IPS DF 4.7 (cell line): ENCODE data around the gene RNU1-4.
"Not testable (repeated sequence)": the region's sequence is repeated elsewhere in the genome, so short reads cannot be mapped to it uniquely, and the experiment has no call there.

Experiments
- DNase-seq: peaks from one replicate; pipeline ENCODE4 v3.0.0-alpha.2; 2013; ENCODE audit warnings: low spot score; ENCODE audit errors: extremely low read depth

Gene RNU1-4

DNA sequence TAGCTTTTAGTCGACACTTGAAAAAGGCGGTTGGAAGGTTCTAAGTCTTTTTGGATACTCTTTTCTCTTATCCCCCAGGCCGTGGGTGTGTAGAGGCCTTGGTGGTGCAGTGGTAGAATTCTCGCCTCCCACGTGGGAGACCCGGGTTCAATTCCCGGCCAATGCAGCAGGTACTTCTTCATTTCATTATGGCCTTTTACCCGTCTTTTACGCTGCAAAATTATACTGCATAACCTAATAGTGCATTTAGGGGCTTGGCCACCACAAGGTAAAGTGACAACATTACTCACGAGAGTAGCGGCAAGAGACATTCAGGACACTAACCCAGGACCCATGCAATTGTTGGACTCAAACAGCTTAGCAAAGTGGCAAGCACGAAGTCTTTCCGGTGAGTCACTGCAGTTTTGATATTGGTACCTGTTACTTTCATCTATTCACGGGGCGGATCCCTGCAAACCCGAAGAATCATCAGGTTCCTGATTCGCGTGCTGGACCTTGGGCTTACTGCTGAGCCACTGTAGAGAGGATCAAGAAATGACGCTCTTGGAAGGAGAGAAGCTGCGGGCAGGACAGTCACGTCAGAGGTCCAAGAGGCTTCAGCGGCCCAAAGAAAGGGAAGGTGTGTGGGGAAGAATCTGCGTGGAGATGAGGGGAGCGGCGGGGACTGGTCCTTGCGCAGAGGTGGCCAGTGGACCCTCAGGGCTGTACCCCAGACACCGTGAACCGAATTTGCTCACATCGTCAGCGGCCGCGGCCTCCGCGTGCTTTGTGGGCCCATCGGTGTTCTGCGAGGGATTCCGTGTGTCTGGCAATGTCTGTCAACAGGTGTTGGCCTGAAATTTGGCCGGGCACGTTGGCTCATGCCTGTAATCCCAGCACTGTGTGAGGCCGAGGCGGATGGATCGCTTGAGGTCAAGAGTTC lies 12.9 kb upstream of the RNU1-4 start:
- DNase-seq = no peak

- DNase-seq = not testable (repeated sequence)
Measured at GRCh38 chr1:16728243-16728949, 11.9 kb upstream of the RNU1-4 start.

GRCh38 chr1:16732254-16732896 lies 7.9 kb upstream of the RNU1-4 start:
- DNase-seq = not testable (repeated sequence)

GRCh38 chr1:16741230-16741629 lies 914 bp downstream of the RNU1-4 start:
- not testable (repeated sequence) for DNase-seq

GRCh38 chr1:16747660-16748059 lies 7.3 kb downstream of the RNU1-4 start:
- not testable (repeated sequence) for DNase-seq

GRCh38 chr1:16748710-16749109 lies 8.4 kb downstream of the RNU1-4 start:
- not testable (repeated sequence) for DNase-seq

GRCh38 chr1:16749910-16750888 lies 9.9 kb downstream of the RNU1-4 start:
- DNase-seq = not testable (repeated sequence)

DNA sequence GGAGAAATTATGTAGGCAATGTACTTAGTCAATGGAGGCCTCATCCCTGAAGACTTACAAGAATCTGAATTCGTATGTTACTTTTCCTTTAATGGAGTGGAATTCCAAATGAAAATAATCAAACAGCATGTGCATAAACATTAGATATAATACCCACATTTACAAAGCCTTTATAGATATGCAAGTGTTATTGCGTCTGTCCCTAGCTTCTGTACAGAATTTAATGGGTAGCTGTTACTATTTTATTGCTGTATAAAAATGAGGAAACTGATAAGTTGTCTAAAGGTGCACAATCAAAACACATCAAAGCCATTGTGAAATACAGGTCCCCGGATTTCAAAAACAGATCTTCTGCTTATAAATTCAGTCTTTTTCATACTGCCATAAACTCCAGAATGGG lies 12.5 kb downstream of the RNU1-4 start:
- DNase-seq = not testable (repeated sequence)

DNA sequence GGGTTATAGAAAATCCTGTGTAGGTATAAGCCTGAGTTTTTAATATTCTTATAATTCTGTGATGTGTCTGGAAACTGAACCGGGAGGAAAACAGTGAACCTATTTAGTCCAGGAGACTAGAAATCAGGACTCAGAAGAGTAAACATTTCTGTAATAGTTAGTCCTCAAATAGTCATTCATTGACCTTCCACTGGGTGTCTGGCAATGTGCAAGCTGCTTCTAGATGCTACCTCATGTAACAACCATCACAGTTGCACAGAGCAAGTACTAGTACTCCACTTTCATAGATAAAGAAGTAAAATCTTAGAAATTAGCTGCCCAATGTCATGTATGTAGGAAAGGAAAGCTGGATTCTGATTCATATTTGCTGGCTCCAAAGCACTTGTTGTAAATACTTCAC lies 15.1 kb downstream of the RNU1-4 start:
- DNase-seq = not testable (repeated sequence)

DNA sequence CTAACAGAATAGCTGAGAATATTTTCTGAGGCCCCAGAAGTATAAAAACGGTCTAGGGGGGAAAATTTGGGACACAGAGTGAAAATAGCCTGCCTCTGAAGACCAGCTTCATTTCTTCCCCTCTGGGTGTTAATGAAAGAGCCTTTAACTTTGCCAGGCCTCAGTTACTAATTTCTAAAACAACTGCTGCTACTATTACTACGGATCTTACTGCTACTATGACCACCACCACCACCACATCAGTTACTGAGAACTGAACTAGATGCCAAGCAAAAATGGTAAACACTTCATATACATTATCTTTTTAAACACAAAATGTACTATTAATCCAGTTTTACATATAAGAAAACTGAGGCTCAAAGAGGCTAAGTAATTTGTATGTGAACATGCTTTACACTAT lies 15.6 kb downstream of the RNU1-4 start:
- DNase-seq = not testable (repeated sequence)

DNA sequence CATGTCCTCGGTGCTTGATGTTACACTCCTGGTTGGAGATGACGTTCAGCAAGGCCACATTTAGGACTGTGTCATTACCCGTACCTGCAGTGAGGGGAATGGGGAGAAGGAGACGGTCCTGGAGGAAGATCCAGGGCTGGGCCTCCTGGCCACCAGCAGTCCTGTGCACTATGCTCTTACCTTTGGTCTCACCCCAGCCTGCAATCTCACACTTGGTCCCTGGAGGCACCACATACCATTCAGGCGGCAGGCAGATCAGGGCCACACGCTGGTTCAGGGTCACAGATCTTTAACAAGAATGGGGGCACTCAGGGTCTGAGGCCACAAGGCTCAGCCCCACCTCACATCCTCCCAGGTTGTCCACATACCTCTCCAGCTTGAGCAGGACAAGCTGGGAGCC lies 17.3 kb downstream of the RNU1-4 start:
- DNase-seq = not testable (repeated sequence)

DNA sequence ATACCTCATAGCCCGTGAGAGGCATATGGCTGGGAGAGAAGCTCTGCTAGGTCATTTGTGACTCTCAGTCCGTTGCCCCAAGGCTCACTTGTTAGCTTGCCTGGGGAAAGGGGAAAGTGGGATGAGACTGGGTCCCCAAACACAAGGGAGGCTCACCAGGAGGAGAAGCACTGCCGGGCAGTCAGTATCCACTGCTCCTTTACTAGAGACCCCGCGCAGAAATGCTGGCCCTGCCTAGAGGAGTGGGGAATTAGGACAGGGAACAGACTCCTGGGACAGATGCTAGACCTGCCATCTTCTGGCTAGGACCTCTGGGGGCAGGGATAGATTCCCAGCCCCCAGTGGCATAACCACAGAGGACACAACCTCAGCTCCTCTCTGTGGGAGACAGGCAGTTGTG lies 17.7 kb downstream of the RNU1-4 start:
- DNase-seq = not testable (repeated sequence)

GRCh38 chr1:16759041-16759493 lies 18.8 kb downstream of the RNU1-4 start:
- not testable (repeated sequence) for DNase-seq

DNA sequence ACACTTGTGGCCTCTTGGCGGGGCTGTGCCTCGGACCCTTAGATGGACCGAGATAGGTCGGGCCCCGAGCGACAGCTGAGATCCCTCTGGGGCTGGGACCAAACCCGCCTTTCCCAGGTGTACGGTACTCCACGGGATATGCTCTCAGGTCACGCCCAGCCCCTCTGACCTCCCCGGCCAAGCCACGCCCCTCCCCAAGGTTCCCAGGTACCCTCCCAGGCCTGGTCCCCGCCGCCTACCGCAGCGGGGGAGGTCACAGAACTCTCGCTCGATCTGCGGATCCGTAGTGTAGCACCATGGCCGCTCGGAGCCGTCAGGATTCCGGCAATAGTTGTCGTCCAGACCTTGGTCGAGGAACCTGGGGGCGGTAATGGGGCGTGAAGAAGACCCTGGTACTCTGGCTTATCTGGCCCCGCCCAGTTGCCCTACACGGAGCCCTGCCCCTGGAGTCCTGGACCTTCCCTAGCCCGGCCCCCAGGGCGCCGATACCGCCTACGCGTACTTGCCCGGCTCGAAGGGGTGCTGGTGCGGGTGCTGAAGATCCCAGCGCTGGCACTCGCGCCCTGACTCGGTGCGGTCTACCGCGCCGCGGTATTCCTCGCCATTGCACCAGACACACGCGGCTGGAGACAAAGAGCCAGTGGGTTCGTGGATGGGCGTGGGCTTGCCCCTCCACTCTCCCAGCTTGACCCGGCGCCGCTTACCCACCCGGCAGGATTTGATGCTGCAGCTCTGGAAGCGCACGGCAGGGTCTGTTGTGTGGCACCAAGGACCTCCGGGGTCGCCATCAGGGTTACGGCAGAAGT lies 19.5 kb downstream of the RNU1-4 start:
- not testable (repeated sequence) for DNase-seq

- not testable (repeated sequence) for DNase-seq
Measured at GRCh38 chr1:16760456-16760765, 20.1 kb downstream of the RNU1-4 start.

- not testable (repeated sequence) for DNase-seq
Measured at GRCh38 chr1:16760801-16761200, 20.5 kb downstream of the RNU1-4 start.

DNA sequence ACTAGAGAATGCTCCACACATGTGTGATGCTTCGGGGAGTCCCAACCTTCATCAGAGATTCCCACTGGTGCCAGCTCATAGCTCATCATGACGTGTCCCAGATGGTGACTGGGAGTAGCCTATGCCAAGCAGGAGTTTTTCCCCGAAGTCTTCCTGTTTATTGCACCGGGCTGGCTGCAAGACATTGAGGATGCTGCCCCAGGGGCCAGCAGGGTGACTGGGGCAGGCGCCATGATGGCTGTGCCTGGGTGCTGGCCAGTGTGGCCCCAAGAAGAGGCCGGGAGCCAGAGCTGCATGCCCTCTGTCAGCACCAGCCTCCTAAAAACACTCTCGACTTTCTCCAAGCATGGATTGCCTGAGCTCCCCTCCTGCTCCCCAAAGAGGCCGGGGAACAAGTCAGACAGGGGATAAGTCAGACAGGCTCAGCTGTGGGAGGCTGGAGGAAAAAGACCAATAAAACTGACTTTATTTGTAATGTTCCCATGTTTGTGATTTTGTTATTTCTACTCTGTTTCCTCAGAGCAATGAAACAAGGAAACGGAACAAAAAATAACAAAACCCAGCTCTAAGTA lies 24.0 kb downstream of the RNU1-4 start:
- DNase-seq = not testable (repeated sequence)

- DNase-seq = not testable (repeated sequence)
Measured at GRCh38 chr1:16764820-16765655, 24.7 kb downstream of the RNU1-4 start.
